ENCODE results near the gene ATP6AP1. TPM values are rescaled to one million over a fixed set of nuclear protein-coding genes. Genes with fewer than 3 reads are reported as not detected.

Gene ATP6AP1
- polyA plus RNA-seq, 4 donors, result 34.0 to 157 (median 57.4) TPM

- no peaks in the 10 kb centered on the region for H3K27me3 ChIP-seq (ENCODE audit: control insufficient read depth in 3 of 3, insufficient read depth in 3 of 3, low read length in 3 of 3)
- DNase-seq, result no peak
- peaks cover 0 to 95% (median 2%) of the 10 kb centered on the region in 3 donors for H3K36me3 ChIP-seq (ENCODE audit: control insufficient read depth in 3 of 3, insufficient read depth in 2 of 3, low read depth in 1 of 3, low read length in 3 of 3)
- WGBS, 3 donors, result 89 to 92% (median 91%) methylated on average over 21 to 28 of the region's 28 CpGs
- FAIRE-seq, result no peak
- no peak overlapping the region for H3K4me3 ChIP-seq (ENCODE audit: low read depth in 1 of 3, low read length in 3 of 3)
- no peak overlapping the region for H3K27ac ChIP-seq (ENCODE audit: low read depth in 1 of 3, low read length in 2 of 3)
- H3K9me3 ChIP-seq (ENCODE audit: control insufficient read depth in 2 of 2, insufficient read depth in 1 of 2, low read depth in 1 of 2, low read length in 1 of 2), result no peaks in the 10 kb centered on the region
- H3K4me1 ChIP-seq (ENCODE audit: control insufficient read depth in 3 of 3, insufficient read depth in 2 of 3, low read depth in 1 of 3, low read length in 2 of 3), result no peaks in the 10 kb centered on the region
Observed at GRCh38 chrX:154464806-154465365, 36.4 kb downstream of the ATP6AP1 start.

GRCh38 chrX:154465601-154466000, 37.1 kb downstream of the ATP6AP1 start:
- H3K4me3 ChIP-seq (ENCODE audit: low read depth in 1 of 3, low read length in 3 of 3), result no peak overlapping the region
- H3K9me3 ChIP-seq (ENCODE audit: control insufficient read depth in 2 of 2, insufficient read depth in 1 of 2, low read depth in 1 of 2, low read length in 1 of 2), result no peaks in the 10 kb centered on the region
- H3K36me3 ChIP-seq (ENCODE audit: control insufficient read depth in 3 of 3, insufficient read depth in 2 of 3, low read depth in 1 of 3, low read length in 3 of 3), result peaks cover 0 to 97% (median 2%) of the 10 kb centered on the region in 3 donors
- DNase-seq (no peak), FAIRE-seq (no peak)
- H3K4me1 ChIP-seq (ENCODE audit: control insufficient read depth in 3 of 3, insufficient read depth in 2 of 3, low read depth in 1 of 3, low read length in 2 of 3), result no peaks in the 10 kb centered on the region
- no peaks in the 10 kb centered on the region for H3K27me3 ChIP-seq (ENCODE audit: control insufficient read depth in 3 of 3, insufficient read depth in 3 of 3, low read length in 3 of 3)
- 91 to 96% (median 96%) methylated on average over 7 to 14 of the region's 14 CpGs for WGBS, 3 donors
- H3K27ac ChIP-seq (ENCODE audit: low read depth in 1 of 3, low read length in 2 of 3), result no peak overlapping the region

- 93 to 95% (median 95%) methylated on average over 11 to 32 of the region's 32 CpGs for WGBS, 3 donors
- H3K36me3 ChIP-seq (ENCODE audit: control insufficient read depth in 3 of 3, insufficient read depth in 2 of 3, low read depth in 1 of 3, low read length in 3 of 3), result peaks cover 0 to 97% (median 2%) of the 10 kb centered on the region in 3 donors
Observed at GRCh38 chrX:154466036-154466435, 37.6 kb downstream of the ATP6AP1 start.

GRCh38 chrX:154466907-154467306, 38.4 kb downstream of the ATP6AP1 start:
- Histone ChIP-seq H3K27me3 (ENCODE audit: control insufficient read depth in 3 of 3, insufficient read depth in 3 of 3, low read length in 3 of 3) (no peaks in the 10 kb centered on the region), H3K4me1 (ENCODE audit: control insufficient read depth in 3 of 3, insufficient read depth in 2 of 3, low read depth in 1 of 3, low read length in 2 of 3) (no peaks in the 10 kb centered on the region), H3K9me3 (ENCODE audit: control insufficient read depth in 2 of 2, insufficient read depth in 1 of 2, low read depth in 1 of 2, low read length in 1 of 2) (no peaks in the 10 kb centered on the region), H3K4me3 (ENCODE audit: low read depth in 1 of 3, low read length in 3 of 3) (no peak overlapping the region), H3K27ac (ENCODE audit: low read depth in 1 of 3, low read length in 2 of 3) (no peak overlapping the region), H3K36me3 (ENCODE audit: control insufficient read depth in 3 of 3, insufficient read depth in 2 of 3, low read depth in 1 of 3, low read length in 3 of 3) (peaks cover 0 to 97% (median 2%) of the 10 kb centered on the region in 3 donors)
- 91 to 97% (median 92%) methylated on average over 9 to 15 of the region's 15 CpGs for WGBS, 3 donors
- FAIRE-seq (no peak), DNase-seq (no peak)

More at GRCh38 chrX:154466036-154466435, 37.6 kb downstream of the ATP6AP1 start:
- no peaks in the 10 kb centered on the region for H3K27me3 ChIP-seq (ENCODE audit: control insufficient read depth in 3 of 3, insufficient read depth in 3 of 3, low read length in 3 of 3)
- H3K9me3 ChIP-seq (ENCODE audit: control insufficient read depth in 2 of 2, insufficient read depth in 1 of 2, low read depth in 1 of 2, low read length in 1 of 2), result no peaks in the 10 kb centered on the region
- DNase-seq (no peak), FAIRE-seq (no peak)
- no peaks in the 10 kb centered on the region for H3K4me1 ChIP-seq (ENCODE audit: control insufficient read depth in 3 of 3, insufficient read depth in 2 of 3, low read depth in 1 of 3, low read length in 2 of 3)
- H3K27ac ChIP-seq (ENCODE audit: low read depth in 1 of 3, low read length in 2 of 3), result no peak overlapping the region
- no peak overlapping the region for H3K4me3 ChIP-seq (ENCODE audit: low read depth in 1 of 3, low read length in 3 of 3)

GRCh38 chrX:154467556-154467955, 39.1 kb downstream of the ATP6AP1 start:
- Histone ChIP-seq H3K9me3 (ENCODE audit: control insufficient read depth in 2 of 2, insufficient read depth in 1 of 2, low read depth in 1 of 2, low read length in 1 of 2) (no peaks in the 10 kb centered on the region), H3K36me3 (ENCODE audit: control insufficient read depth in 3 of 3, insufficient read depth in 2 of 3, low read depth in 1 of 3, low read length in 3 of 3) (peaks cover 0 to 95% (median 2%) of the 10 kb centered on the region in 3 donors), H3K27ac (ENCODE audit: low read depth in 1 of 3, low read length in 2 of 3) (no peak overlapping the region), H3K27me3 (ENCODE audit: control insufficient read depth in 3 of 3, insufficient read depth in 3 of 3, low read length in 3 of 3) (no peaks in the 10 kb centered on the region), H3K4me1 (ENCODE audit: control insufficient read depth in 3 of 3, insufficient read depth in 2 of 3, low read depth in 1 of 3, low read length in 2 of 3) (no peaks in the 10 kb centered on the region), H3K4me3 (ENCODE audit: low read depth in 1 of 3, low read length in 3 of 3) (no peak overlapping the region)
- no peak for FAIRE-seq
- 96 to 97% (median 96%) methylated on average over 19 to 21 of the region's 21 CpGs for WGBS, 3 donors
- no peak for DNase-seq

- DNase-seq, result no peak
- WGBS, 3 donors, result 95 to 98% (median 97%) methylated on average over 18 to 23 of the region's 23 CpGs
Observed at GRCh38 chrX:154468217-154468616, 39.7 kb downstream of the ATP6AP1 start.

GRCh38 chrX:154469114-154469513, 40.6 kb downstream of the ATP6AP1 start:
- Histone ChIP-seq H3K36me3 (ENCODE audit: control insufficient read depth in 3 of 3, insufficient read depth in 2 of 3, low read depth in 1 of 3, low read length in 3 of 3) (peaks cover 0 to 94% (median 2%) of the 10 kb centered on the region in 3 donors), H3K4me3 (ENCODE audit: low read depth in 1 of 3, low read length in 3 of 3) (no peak overlapping the region), H3K4me1 (ENCODE audit: control insufficient read depth in 3 of 3, insufficient read depth in 2 of 3, low read depth in 1 of 3, low read length in 2 of 3) (no peaks in the 10 kb centered on the region), H3K27ac (ENCODE audit: low read depth in 1 of 3, low read length in 2 of 3) (no peak overlapping the region), H3K9me3 (ENCODE audit: control insufficient read depth in 2 of 2, insufficient read depth in 1 of 2, low read depth in 1 of 2, low read length in 1 of 2) (no peaks in the 10 kb centered on the region), H3K27me3 (ENCODE audit: control insufficient read depth in 3 of 3, insufficient read depth in 3 of 3, low read length in 3 of 3) (no peaks in the 10 kb centered on the region)
- 80 to 93% (median 90%) methylated on average over 9 of the region's 9 CpGs for WGBS, 3 donors
- DNase-seq (no peak), FAIRE-seq (no peak)

More at GRCh38 chrX:154468217-154468616, 39.7 kb downstream of the ATP6AP1 start:
- peaks cover 0 to 95% (median 2%) of the 10 kb centered on the region in 3 donors for H3K36me3 ChIP-seq (ENCODE audit: control insufficient read depth in 3 of 3, insufficient read depth in 2 of 3, low read depth in 1 of 3, low read length in 3 of 3)
- H3K4me3 ChIP-seq (ENCODE audit: low read depth in 1 of 3, low read length in 3 of 3), result no peak overlapping the region
- H3K27ac ChIP-seq (ENCODE audit: low read depth in 1 of 3, low read length in 2 of 3), result no peak overlapping the region
- no peaks in the 10 kb centered on the region for H3K27me3 ChIP-seq (ENCODE audit: control insufficient read depth in 3 of 3, insufficient read depth in 3 of 3, low read length in 3 of 3)
- H3K9me3 ChIP-seq (ENCODE audit: control insufficient read depth in 2 of 2, insufficient read depth in 1 of 2, low read depth in 1 of 2, low read length in 1 of 2), result no peaks in the 10 kb centered on the region
- no peak for FAIRE-seq
- H3K4me1 ChIP-seq (ENCODE audit: control insufficient read depth in 3 of 3, insufficient read depth in 2 of 3, low read depth in 1 of 3, low read length in 2 of 3), result no peaks in the 10 kb centered on the region

GRCh38 chrX:154469880-154470279, 41.4 kb downstream of the ATP6AP1 start:
- Histone ChIP-seq H3K4me3 (ENCODE audit: low read depth in 1 of 3, low read length in 3 of 3) (no peak overlapping the region), H3K9me3 (ENCODE audit: control insufficient read depth in 2 of 2, insufficient read depth in 1 of 2, low read depth in 1 of 2, low read length in 1 of 2) (no peaks in the 10 kb centered on the region), H3K4me1 (ENCODE audit: control insufficient read depth in 3 of 3, insufficient read depth in 2 of 3, low read depth in 1 of 3, low read length in 2 of 3) (no peaks in the 10 kb centered on the region), H3K27ac (ENCODE audit: low read depth in 1 of 3, low read length in 2 of 3) (no peak overlapping the region), H3K27me3 (ENCODE audit: control insufficient read depth in 3 of 3, insufficient read depth in 3 of 3, low read length in 3 of 3) (no peaks in the 10 kb centered on the region), H3K36me3 (ENCODE audit: control insufficient read depth in 3 of 3, insufficient read depth in 2 of 3, low read depth in 1 of 3, low read length in 3 of 3) (peaks cover 0 to 87% (median 2%) of the 10 kb centered on the region in 3 donors)
- WGBS, 3 donors, result 93 to 95% (median 94%) methylated on average over 10 to 18 of the region's 18 CpGs
- no peak for DNase-seq
- FAIRE-seq, result no peak

GRCh38 chrX:154470434-154470833, 42.0 kb downstream of the ATP6AP1 start:
- Histone ChIP-seq H3K4me1 (ENCODE audit: control insufficient read depth in 3 of 3, insufficient read depth in 2 of 3, low read depth in 1 of 3, low read length in 2 of 3) (no peaks in the 10 kb centered on the region), H3K27ac (ENCODE audit: low read depth in 1 of 3, low read length in 2 of 3) (no peak overlapping the region), H3K36me3 (ENCODE audit: control insufficient read depth in 3 of 3, insufficient read depth in 2 of 3, low read depth in 1 of 3, low read length in 3 of 3) (peaks cover 0 to 83% (median 2%) of the 10 kb centered on the region in 3 donors), H3K9me3 (ENCODE audit: control insufficient read depth in 2 of 2, insufficient read depth in 1 of 2, low read depth in 1 of 2, low read length in 1 of 2) (no peaks in the 10 kb centered on the region), H3K27me3 (ENCODE audit: control insufficient read depth in 3 of 3, insufficient read depth in 3 of 3, low read length in 3 of 3) (no peaks in the 10 kb centered on the region), H3K4me3 (ENCODE audit: low read depth in 1 of 3, low read length in 3 of 3) (no peak overlapping the region)
- no peak for DNase-seq
- WGBS, 3 donors, result 92 to 97% (median 94%) methylated on average over 13 to 14 of the region's 14 CpGs
- no peak for FAIRE-seq

All from small intestine (tissue), 7 donors.